ENCODE data around the gene PICK1.
"Not testable (repeated sequence)": the region's sequence is repeated elsewhere in the genome, so short reads cannot be mapped to it uniquely, and the experiment has no call there.

Gene PICK1

GRCh38 chr22:38118747-38119146, 61.5 kb downstream of the PICK1 start:
- not testable (repeated sequence) for DNase-seq

GRCh38 chr22:38120359-38121110, 63.3 kb downstream of the PICK1 start:
- DNase-seq, result no peak

- DNase-seq, result no peak
Observed at GRCh38 chr22:38122616-38123015, 65.4 kb downstream of the PICK1 start.

GRCh38 chr22:38124236-38124974, 67.2 kb downstream of the PICK1 start:
- no peak for DNase-seq

GRCh38 chr22:38125038-38125610, 67.9 kb downstream of the PICK1 start:
- DNase-seq, result no peak

Data from stimulated activated naive CD4-positive, alpha-beta T cell treated with Interleukin-2 at 50 U/mL for 16 hours (primary cell).